Daoy (cell line): Measurements from ENCODE around the gene PPP2R5B. TPM values are rescaled to one million over a fixed set of nuclear protein-coding genes. Genes with fewer than 3 reads are reported as not detected.

Experiments used
- DNase-seq: peaks from one replicate; pipeline ENCODE4 v3.0.0-alpha.2; 2015; ENCODE audit warnings: low read depth
- total RNA-seq: library from RNA; depleted of rRNA; stranded (reverse); fragments of >200 nt; shearing (Covaris generic); gene quantifications from 2 replicates; pipeline ENCODE4 v1.2.3, GENCODE V29; 2014

The PPP2R5B gene
- total RNA-seq, 1 experiment from 2014 or later, result 7.8 TPM

DNA sequence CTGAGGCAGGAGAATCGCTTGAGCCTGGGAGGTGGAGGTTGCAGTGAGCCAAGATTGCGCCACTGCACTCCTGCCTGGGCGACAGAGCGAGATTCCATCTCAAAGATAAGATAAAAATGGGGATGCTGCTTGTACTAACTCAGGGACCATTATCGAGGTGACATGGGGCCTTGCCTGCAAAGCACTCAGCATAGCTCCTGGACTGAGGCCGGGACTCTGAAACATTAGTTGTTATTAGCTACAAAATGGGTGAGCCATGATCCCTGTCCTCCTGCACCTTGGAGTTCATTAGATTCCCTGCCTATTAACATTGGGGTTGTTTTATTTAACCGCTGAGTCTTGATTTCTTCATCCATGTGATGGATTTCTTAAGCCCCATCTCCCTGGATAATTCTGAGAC is 5.1 kb downstream of the PPP2R5B start:
- DNase-seq, result no peak

DNA sequence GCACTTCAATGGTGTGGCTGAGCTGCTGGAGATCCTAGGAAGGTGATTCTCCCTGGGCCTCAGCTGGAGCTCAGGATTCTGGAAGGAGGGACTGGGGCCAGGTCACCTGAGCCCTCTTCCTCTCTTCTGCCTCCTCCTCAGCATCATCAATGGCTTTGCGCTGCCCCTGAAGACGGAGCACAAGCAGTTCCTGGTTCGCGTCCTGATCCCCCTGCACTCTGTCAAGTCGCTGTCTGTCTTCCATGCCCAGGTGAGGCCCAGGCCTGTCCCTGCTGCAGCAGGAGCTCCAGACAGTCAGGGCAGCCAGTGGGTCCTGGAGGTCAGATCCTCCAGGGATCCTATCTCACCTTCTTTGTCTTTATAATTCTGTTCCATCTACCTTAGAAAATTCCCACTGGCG is 5.9 kb downstream of the PPP2R5B start:
- no peak for DNase-seq

DNA sequence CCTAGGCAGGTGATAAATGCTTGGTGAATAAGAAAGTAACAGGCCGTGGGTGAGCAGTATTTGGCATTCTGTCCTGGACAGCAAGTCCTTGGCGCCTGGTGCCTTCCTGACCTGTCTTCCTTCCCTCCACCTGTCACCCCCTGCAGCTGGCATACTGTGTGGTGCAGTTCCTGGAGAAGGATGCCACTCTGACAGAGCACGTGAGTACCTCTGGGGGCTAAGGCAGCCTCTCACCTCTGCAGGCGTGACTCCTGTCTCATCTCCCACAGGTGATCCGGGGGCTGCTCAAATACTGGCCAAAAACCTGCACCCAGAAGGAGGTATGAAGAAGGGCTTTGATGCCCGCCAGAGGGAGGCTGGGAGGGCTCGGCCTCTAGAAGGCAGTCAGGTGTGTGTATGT is 6.8 kb downstream of the PPP2R5B start:
- DNase-seq, result no peak

DNA sequence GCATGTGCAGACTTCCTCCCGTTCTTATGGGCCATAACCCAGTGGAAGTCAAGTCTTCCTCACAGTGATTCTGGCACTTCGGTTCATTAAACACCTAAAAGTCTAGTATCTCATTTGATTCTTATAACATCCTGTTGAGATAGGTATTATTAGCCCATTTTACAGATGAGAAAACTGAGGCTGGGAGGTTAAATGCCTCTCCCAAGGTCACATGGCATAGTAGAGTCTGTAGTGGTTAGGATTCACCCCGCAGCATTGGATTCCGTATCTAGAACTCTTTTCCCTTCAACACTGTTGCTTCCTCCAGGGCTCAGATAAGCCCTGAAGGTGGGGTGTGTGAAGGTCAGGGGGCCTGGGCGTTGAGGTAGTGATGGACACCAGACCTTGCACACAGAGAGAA is 7.8 kb downstream of the PPP2R5B start:
- DNase-seq, result no peak

DNA sequence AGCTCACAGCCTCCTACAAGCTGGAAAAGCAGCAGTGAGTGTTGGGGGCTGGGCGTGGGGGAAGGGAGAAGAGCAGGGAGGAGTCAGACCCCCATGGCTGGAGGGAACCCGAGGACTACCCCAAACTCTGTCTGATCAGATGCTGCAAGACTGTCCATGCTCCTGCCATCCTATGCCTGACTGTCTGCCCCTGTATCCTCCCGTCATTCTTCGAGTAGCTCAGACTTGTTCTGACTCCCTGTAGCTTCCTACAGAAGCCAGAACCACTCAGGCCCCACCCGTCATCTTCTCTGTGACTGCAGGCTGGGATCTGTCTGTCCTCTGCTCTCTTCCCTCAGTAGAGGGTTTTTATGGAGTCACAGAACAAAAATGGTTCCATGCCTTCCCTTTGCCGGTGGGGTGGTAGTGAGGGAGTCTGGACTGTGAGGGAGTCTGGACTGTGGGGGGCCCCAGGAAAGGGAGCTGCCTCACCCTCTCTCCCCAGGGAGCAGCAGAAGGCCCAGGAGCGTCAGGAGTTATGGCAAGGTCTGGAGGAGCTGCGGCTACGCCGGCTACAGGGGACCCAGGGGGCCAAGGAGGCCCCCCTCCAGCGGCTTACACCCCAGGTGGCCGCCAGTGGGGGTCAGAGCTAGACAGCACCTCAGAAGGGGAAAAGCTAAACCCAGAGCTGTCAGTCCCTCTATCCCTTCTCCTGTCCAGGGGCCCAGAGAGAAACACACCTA is 8.9 kb downstream of the PPP2R5B start:
- DNase-seq, result no peak

DNA sequence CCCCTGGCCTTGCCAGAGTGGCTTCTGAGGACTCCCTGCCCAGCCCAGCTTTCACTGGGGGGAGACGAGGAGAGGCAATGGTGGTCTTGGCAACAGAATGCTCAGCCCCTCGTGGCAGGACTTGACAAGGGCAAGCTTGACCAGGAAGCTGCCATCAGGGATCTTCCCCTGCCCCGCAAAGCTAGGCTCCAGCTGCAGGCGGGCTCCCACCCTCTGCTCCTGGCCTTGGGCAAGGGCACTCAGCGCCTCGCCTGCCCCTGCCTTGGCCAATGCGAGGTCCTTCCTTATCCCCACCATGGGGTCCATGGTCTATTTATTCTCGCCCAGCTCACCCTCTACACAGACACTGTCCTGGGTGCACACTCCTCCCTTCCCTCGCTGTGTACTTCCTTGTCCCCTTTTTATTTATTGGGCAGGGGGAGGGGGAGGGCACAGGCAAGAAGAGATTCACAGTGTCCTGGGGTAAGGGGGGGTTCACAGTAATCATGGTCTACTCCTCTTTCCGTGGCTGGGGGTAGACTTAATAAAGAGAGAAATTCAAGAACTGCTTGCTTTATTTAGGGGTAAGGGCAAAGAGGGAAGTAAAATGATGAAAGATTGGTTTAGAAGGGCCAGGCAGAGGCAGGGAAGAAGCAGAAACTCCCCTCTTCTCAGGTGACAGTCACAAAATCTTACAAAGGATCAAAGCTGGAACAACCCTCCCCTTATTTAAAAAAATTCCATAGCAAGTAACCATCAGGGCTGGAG is 9.6 kb downstream of the PPP2R5B start:
- no peak for DNase-seq

DNA sequence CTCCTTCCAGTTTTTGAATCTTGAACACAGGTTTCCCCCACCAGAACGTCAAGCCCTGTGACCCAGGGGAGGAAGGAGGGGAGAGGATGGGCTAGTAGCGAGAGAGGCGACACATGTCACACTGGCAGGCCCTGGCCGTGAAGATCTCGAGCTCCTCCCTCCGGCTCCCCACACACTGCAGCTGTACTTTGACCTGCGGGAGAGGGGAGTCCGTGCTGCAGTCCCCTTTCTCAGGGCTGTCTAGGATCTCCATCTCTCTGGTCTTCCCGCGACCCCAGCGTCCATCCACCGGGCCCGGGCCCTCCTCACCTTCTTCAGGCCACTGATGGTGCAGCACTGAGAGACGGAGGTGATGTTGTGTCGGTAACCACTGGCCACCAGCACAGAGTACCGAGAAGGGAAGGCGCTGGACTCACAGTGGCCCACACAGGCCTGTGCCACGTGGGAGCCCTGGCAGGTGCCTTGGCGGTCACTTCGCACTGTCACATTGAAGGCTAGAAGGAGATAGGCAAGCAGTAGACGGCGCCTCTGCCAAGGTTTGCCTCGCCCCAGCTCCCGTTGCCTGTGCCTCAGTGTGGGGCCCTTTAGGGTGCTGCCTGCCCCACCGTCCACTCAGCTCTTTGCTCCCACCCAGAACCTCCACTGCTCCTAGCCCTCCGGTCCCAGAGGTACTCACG is 10.3 kb downstream of the PPP2R5B start:
- DNase-seq, result no peak

DNA sequence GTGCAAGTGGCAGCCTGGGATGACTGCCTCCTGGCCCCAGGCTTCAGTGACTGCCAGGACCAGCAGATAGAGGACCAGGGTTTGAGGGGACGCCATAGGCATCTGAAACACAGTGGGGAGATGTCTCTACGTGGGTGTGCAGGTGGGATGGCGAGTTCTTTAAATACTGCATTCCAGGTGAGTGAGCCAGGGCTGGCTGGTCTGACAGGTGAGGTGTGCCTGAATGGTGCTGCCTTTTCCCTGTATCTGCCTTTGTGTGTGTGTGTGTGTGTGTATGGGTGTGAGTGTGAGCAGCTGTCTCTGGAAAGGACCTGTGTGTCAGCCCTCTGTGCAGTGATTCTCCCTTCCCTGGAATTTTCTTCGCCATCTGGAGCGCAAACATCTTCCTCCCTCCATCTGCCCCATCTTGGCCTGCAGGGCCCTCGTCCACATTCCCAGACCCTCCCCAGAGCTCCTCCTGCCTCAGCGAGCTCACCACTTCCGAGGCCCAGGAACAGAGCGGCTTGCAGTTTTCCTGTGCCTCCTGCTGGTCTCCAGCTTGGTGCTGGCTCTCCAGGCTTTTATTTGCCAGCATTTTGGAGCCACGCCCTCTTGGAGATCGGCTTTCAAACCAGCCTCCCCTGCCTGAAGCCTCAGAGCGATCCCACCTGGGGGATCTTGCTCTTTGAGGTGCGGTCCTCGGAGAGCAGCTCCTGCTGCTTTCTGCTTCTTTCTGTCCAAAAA is 11.0 kb downstream of the PPP2R5B start, which contains the start of gene GPHA2:
GPHA2 (minus strand) TSS at position 535 of the 723 bp plus-strand sequence; CDS start at position 102, 433 bp downstream.
- no peak for DNase-seq

DNA sequence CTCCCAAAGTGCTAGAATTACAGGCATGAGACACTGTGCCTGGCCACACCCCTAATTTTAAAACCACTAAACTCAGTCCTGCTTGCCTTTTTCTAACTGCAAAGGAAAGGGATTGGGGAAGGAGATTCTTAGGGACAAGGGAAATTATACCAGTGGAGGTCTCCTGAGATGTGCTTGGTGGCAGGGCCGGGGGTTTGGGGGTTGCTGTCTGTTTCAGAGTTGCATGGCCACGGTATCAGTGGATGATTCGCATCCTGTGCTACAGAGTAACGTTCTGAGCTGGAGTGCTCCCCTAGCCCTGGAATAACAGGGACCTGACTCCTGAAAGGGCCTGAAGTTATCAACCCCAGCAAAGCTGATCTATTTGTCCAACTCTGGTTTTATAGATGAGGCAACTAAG is 12.1 kb downstream of the PPP2R5B start:
- no peak for DNase-seq

DNA sequence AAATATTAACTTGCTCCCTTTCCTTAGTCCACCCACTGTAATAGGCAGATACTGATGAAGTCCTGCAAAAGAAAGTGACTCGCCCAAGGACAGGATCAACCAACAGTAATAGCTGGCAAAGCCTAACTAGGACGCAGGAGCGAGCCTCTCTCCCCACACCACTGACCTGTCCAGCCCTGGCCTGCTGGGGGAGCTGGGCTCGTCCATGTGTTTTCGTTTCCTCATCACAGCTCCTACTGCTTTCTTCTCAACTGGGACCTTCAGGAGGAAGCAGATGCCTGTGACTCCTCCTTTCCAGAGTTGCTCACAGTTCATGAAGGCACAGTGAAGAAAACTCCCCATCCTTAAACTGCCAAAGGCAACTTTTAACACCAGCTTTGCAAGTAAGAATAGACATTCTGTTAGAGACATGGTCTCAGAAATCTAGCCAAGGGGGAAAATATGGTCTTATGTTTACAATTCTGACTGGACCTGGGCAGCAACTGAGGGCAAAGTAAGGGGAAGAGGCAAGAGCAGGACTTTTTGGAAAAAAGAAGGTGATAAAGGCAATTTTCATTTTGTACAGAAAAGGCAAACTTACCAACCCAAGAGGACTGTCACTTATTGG is 22.8 kb downstream of the PPP2R5B start:
- no peak for DNase-seq

DNA sequence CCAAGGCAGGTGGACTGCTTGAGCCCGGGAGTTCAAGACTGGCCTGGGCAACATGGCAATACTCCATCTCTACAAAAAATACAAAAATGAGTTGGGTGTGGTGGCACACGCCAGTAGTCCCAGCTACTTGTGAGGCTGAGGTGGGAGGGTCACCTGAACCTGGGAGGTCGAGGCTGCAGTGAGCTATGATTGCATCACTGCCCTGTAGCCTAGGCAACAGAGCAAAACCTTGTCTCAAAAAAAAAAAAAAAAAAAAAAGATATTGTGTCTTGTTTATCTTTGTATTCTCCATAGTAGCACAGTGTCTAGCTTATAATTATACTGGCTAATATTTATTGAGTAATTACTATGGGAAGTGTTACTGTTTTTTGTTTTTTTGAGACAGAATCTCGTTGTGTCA is 27.0 kb downstream of the PPP2R5B start:
- no peak for DNase-seq

DNA sequence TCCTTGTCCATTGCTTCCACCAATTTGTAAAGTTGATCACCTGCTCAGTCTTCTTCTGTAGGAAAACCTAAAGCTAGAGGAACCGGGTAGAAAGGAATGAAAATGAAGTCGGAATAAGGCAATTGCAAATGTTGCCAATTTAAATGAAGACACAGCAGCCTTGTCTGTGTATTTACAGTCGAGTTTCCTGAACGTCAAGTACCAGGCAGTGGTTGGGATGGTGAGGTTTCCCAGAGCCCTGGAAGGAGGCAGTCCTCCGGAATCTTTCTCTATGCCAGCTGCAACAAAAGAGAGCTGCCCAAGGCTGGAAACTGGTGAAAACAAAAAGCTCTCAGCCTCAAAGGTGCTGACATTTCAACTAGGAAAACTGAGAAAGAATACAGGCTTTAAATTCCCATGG is 29.7 kb downstream of the PPP2R5B start:
- no peak for DNase-seq

DNA sequence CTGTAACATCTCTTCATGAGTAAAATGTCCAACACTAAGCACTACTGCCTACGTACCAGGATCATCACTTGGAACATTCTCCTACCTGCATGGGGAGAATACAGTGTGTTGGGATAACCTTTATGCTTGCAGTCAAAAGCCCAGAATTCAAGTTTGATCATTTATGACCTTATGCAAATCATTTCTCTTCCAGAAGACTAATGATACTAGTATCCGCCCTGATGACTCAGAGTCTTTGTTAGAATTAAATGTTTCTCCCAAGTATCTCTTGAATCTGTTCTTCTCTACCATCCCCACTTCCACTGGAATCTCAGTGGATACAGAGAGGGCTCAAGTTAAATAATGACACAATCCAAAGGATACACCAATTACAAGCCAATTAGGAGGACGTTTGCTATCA is 35.0 kb downstream of the PPP2R5B start:
- DNase-seq, result no peak

DNA sequence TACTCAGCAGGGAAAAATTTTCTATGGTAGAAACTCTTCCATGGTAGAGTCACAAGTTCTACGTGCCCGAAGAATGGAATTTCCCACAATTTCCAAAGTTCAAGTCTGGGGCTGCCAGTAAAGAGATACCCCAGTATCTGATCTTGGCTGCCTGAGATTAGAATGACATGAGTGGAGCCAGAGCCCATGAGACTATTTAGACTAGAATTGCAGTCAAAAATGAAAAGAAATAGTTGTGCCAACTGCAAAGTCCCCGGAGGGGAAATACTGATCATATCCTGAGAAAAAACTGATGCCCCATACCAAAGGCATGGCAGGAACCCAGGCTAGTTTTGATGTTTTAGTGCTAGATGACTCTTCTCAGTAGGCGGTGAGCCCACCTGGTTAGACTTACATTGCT is 36.2 kb downstream of the PPP2R5B start:
- no peak for DNase-seq

DNA sequence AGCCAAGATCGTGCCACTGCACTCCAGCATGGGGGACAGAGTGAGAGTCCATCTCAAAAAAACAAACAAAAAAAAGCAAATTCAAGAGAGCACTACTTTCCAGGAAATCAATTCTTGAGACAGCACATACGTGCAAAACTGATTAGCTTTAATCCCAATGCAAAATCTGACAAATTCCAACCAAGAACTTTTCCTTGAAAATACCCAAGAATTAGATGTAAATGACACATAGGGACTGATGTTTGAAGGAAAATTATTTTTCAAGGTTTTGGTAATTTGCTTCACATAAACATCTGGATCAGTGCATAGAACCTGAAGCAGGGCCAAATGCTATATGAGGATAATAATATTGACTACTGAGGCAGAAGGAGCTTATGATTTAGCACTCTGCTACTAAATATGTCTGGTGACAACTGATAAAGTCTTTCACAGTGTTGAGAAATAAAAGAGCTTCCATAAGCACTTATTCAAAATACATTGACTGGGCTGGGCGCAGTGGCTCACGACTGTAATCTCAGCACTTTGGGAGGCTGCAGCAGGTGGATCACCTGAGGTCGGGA is 38.7 kb downstream of the PPP2R5B start:
- no peak for DNase-seq

DNA sequence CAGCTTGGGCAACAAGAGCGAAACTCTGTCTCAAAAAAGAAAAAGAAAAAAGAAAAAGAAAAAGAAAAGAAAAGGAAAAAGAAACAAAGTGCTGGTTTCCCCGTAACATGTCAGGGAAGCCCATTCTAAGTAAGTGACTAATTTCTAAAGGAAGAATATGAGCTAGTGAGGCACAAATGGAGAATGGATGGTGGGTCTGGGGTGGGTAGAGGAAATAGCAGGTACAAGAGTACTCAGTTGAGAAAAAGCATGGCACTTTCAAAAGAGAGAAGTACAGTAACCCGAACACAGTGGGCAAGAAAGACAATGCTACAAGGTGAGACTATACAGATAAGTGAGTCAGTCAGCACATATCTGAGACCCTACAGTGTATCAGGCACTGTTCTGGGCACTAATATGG is 42.9 kb downstream of the PPP2R5B start:
- DNase-seq, result no peak

DNA sequence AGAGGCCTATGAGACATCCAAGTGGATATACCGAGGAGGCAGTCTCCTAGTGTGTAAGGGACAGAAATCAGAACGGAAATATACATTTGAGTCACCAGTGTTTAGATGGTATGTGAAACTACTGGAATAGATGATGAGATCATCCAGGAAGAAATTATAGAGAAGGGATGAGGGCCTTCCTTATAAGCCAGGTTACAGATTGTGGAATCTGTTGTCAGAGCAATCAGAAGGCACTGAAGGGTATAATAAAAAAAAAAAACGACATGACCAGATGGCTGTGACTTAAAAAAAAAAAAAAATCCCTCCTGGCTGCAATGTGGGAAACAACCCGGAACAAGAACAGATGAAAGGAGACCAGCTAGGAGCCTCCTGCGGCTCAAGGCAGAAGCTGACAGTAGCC is 44.7 kb downstream of the PPP2R5B start:
- peak; percentile 62 for DNase-seq

DNA sequence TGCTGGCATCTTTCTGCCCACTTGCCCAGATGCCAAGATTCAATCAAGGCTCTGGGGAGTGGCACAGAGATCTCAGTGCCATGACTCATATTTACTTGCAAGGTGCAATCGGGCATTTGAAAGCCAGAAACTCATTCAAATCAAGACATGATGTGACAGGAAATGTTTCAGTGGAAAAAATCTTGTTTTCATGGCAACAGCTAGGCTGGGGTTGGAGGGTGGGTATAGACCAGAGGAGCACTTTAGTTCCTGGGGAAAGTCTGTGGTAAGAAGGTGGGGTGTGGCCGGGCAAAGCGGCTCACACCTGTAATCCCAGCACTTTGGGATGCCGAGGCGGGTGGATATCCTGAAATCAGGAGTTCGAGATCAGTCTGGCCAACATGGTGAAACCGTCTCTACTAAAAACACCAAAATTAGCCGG is 46.3 kb downstream of the PPP2R5B start:
- DNase-seq, result peak; percentile 16

DNA sequence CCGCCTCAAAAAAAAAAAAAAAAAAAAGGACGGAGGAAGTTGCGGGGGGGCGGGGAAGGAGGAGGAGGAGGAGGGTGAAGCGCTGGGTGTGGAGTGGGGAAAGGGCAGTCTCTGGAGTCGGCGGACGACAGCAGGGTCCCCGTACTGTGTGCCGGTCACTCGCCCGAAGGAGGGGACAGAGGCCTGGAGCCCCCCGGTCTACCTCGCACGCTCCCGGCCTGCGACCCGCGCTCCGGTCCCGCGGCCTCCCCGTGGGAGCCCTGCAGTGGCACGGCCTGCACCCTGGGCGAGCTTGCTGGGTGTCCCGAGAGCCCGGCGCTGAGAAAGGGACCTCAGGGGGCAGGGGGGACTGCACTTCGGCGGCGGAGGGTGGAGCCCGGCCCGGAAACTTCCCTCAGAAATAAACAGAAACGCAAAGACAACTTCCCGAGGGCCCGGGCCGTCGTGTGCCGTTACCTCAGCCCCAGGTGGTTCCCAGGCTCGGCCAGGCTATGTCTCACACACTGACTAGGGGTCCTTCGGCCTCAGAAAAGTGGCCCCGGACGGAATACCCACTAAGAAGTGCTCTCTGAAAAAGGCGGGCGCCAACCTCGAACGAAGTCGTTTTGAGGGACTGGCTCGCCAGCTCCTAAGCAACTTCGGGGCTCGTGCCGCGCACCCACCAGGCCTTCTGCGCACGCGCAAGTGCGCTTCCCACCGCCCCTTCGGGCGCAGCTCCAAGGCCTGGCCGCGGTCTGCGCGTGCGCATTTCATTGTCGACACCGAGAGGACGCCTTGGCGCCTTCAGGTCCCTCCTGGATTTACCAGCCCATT is 47.1 kb downstream of the PPP2R5B start, which contains the start of gene MAJIN:
MAJIN (minus strand) TSS at position 688 of the 813 bp plus-strand sequence. CDS start 12,703 bp downstream, outside the sequence.
- no peak for DNase-seq

DNA sequence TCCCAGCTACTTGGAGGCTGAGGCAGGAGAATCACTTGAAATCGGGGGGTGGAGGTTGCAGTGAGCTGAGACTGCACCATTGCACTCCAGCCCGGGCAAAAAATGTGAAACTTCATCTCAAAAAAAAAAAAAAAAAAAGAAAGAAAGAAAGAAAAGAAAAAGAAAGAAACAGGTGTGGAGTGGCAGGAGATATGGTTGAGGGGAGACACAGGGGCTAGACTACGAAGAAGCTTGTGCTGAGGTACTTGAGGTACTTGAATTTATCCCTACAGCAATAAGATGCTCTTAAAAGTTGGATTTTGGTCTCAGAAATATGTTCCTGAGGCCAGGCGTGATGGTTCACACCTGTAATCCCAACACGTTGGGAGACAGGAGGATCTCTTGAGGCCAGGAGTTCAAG is 49.6 kb downstream of the PPP2R5B start:
- DNase-seq, result no peak
